Bone marrow (tissue), 2 donors: ENCODE data around the gene GNB1L.

Experiments used
- DNase-seq, 2 donors: peaks; one replicate each; lab custom pipeline; 2025; lab: John Stamatoyannopoulos, UW

GNB1L gene

GRCh38 chr22:19808873-19809478 is 45.7 kb downstream of the GNB1L start:
- no peak for DNase-seq

GRCh38 chr22:19807914-19808872 is 46.5 kb downstream of the GNB1L start:
- DNase-seq, result no peak

GRCh38 chr22:19807161-19807913 is 47.3 kb downstream of the GNB1L start:
- no peak for DNase-seq

- no peak for DNase-seq
Observed at GRCh38 chr22:19806213-19807160, 48.2 kb downstream of the GNB1L start.

GRCh38 chr22:19805821-19806212 is 48.9 kb downstream of the GNB1L start:
- DNase-seq, result no peak

- DNase-seq, result no peak
Observed at GRCh38 chr22:19803736-19804267, 50.9 kb downstream of the GNB1L start.

GRCh38 chr22:19802894-19803735 is 51.6 kb downstream of the GNB1L start:
- DNase-seq, result no peak

- DNase-seq, result no peak
Observed at GRCh38 chr22:19802001-19802893, 52.4 kb downstream of the GNB1L start.

- DNase-seq, result no peak
Observed at GRCh38 chr22:19801340-19802000, 53.2 kb downstream of the GNB1L start.

- no peak for DNase-seq
Observed at GRCh38 chr22:19800761-19801244, 53.9 kb downstream of the GNB1L start.

- DNase-seq, result no peak
Observed at GRCh38 chr22:19800306-19800705, 54.4 kb downstream of the GNB1L start.

GRCh38 chr22:19799322-19800190 is 55.1 kb downstream of the GNB1L start:
- DNase-seq, result no peak

- DNase-seq, result no peak
Observed at GRCh38 chr22:19798891-19799293, 55.8 kb downstream of the GNB1L start.

GRCh38 chr22:19798003-19798665 is 56.5 kb downstream of the GNB1L start:
- DNase-seq, result no peak

GRCh38 chr22:19797086-19798002 is 57.3 kb downstream of the GNB1L start:
- DNase-seq, result no peak

GRCh38 chr22:19796160-19796559 is 58.5 kb downstream of the GNB1L start:
- DNase-seq, result no peak
